HG03103 (cell line): ENCODE data around the gene LIPE.
A peak's percentile ranks its signal among the peaks of the same experiment; 100 is the strongest.

Source experiments
- ATAC-seq: cut with Tn5 transposase; IDR thresholded peaks from one replicate; pipeline ENCODE4 v1.9.1; 2021; ENCODE audit warnings: low read depth; ENCODE audit not compliant: unreplicated experiment

Gene LIPE

DNA sequence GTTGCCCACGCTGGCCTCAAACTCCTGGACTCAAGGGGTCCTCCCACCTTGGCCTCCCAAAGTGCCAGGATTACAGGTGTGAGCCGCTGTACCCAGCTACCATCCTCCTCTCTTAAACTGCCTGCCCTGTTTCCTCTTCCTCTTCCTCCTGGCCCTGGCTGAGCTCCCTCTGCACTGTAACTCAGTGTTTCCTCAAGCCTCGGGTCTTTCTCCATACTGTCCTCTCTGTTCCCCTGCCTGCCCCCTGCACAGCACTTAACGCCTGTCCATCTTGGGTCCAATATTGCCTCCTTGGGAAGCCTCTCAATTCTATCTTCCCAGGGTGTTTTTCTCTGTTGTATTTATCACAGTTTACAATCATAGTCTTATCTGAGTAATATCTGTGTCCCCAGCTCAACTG, 6.1 kb downstream of the LIPE start:
- ATAC-seq, result no peak

- no peak for ATAC-seq
These were observed 7.1 kb downstream of the LIPE start for GRCh38 chr19:42420055-42420544.

GRCh38 chr19:42419309-42419708, 7.9 kb downstream of the LIPE start:
- no peak for ATAC-seq

DNA sequence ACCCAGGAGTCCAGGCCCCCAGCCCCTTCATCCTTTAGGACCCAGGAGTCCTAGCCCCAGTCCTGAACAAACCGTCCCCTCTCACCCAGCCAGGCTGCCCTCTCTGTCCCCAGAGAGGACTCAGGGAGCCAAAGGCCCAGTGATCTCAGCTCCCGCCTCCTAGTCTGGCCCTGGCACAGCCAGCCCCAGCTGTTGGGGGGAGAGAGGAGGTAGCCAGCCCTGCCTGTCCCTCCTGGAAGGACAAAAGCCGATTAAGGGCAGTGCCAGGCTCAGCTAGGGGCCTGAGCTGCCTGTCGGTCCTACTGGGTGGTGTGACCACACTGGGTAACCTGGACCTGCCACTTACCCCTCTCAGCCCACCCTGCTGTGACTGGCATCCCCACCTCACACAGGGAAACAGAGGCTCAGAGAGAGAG, 14.5 kb downstream of the LIPE start:
- no peak for ATAC-seq

DNA sequence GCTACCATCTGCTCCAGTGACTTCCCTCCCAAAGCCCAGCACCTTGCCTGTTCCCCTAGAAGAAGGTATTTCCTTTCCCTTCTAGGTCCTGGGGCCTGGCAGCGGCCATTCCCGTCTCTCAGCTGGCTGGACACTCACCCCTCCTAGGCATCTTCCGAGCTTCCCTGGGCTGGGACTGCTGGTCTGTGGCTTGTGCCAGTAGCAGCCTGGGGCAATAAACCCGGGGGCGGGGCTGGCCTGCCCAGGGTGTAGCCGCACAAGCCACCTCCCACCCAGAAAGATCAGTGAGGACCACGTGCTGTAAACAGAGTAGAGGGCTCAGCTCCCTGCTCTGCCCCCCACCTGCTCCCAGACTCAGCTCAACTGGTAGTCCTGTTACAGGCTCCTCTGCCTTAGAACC, 15.0 kb downstream of the LIPE start:
- no peak for ATAC-seq

- ATAC-seq, result no peak
These were observed 15.5 kb downstream of the LIPE start for GRCh38 chr19:42411581-42412178.

GRCh38 chr19:42410371-42410770, 16.8 kb downstream of the LIPE start:
- no peak for ATAC-seq

- no peak for ATAC-seq
These were observed 17.7 kb downstream of the LIPE start for GRCh38 chr19:42409477-42409876.

DNA sequence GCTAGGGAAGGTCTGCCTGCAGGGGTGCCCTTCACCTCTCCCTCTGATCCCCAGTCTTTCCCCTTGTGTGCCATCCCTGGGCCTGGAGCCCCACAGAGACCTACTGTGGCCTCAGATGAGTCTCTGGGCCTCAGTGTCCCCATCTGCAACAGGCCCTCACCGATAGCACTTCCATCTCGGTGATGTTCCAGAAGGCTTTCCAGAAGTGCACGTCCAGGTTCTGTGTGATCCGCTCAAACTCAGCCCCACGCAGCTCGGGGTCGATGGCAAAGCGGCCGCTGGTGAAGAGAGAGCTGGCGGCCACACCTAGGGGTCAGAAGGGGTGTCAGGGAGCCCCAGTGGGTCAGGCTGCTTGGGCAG, 19.4 kb downstream of the LIPE start:
- no peak for ATAC-seq

- no peak for ATAC-seq
These were observed 19.9 kb downstream of the LIPE start for GRCh38 chr19:42407085-42407815.

DNA sequence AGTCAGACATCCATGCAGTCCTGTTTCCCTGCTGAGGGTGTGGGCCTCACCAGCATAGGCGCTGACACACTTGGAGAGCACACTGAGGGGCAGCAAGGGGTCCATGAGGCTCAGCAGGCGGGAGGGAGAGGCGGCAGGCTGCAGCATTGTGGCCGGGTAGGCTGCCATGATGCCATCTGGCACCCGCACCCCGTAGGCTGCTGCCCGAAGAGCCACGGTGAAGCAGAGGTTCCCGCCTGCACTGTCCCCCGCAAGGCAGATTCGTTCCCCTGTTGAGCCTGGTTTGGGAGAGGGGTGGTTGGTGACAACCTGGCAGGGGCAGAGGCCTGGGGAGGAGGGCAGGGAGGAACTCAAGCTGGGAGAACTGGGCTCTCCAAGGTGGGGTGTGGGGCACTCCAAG, 21.1 kb downstream of the LIPE start:
- ATAC-seq, result no peak

DNA sequence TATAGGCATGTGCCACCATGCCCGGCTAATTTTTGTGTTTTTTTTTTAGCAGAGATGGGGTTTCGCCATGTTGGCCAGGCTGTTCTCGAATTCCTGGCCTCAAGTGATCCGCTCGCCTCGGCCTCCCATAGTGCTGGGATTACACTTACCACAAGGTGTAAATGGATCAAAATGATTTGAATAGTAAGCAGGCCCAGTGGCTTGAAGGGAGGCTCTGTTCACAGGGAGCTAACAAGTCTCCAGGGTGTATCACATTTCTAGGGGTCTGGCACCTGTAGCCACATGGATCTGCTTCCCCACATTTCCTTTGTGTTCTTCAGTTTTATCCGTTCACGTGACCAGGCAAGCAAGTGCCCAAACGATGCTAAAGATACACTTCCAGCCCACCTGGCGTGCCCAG, 23.6 kb downstream of the LIPE start:
- no peak for ATAC-seq

GRCh38 chr19:42402376-42403116, 24.6 kb downstream of the LIPE start:
- ATAC-seq, result no peak

GRCh38 chr19:42401365-42402303, 25.6 kb downstream of the LIPE start:
- no peak for ATAC-seq

- ATAC-seq, result no peak
These were observed 26.8 kb downstream of the LIPE start for GRCh38 chr19:42400404-42400803.

DNA sequence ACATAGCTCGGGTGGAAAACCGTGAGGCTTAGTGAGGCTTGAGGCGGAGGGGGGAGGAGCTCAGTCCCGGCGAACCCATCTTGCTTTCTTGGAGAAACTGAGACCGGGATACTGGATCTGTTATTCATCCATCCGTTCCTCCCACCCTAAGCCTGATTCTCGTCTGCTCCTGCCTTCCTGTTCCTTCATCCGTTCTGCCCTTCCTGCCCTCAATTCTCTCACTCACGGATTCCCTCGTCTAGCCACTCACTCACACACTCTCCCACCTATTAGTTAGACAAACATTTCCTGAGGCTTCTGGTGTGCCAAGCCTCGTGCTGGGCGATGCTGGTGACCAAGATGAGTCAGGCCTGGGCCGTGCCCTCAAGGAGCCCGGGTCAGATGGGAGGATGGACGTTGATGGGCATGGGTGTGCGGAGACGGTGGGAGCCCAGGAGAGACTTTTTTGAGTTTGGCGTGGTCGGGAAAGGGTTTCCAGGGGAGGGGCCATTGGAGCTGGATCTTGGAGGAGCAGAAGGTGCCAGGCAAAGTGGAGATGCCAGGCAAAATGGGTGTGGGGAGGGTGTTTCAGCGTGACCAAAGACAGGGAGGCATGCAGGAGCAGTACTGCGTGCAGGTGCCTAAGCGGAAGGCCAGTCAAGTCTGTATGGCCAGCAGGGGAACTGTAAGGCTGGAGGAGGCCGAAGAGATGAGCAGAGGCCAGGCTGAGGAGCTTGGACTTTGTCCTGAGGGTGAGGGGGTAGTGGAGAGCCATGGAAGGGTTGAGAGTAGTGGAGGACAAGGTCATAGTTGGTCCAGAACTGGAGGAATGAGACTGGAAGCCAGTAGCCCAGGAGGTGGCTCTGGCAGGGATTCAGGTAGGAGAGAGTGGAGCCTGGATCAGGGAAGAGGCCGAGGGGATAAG, 29.7 kb downstream of the LIPE start:
- no peak for ATAC-seq

DNA sequence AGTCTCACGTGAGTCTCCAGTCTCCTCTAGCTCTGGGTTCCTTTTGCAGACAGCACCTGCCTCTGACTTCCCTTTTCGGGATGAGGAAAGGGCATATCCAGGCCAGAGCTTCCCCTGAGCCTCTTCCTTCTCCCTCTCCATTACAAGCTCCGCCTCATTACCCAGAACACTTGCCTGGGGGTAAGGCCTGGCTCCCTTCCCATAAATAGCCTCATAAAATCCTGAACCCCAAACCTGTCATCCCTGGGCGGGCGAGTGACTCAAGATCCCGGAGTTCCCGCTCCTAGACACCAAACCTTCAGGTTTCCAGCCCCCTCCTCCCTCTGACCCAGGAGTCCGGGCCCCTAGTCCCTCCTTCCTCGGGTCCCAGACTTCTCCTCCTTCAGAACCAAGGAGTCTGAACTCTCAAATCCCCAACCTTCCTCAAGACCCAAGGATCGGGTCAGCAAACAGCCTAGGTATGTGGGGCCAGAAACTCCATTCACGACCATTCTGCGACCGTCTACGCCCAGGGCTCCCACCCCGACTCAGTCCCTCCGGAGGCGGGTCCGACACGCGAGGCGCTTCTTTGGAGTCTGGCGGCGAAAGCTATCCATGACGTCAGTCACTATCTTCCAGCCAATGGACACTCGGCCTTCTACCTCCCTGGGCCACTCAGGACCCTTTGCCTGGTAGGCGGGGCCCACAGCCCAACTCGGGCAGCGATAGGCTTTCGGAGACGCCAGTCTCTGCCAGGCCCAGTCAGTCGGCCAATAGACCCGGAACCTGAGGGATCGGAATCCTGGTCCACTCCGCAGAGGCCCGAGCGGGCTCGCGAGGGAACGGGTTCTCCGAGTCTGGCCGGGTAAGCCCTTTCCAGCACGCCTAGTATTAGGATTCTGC, 30.6 kb downstream of the LIPE start:
- ATAC-seq, result peak; percentile 91

- ATAC-seq, result no peak
These were observed 32.4 kb downstream of the LIPE start for GRCh38 chr19:42394751-42395150.

GRCh38 chr19:42392165-42392564, 35.0 kb downstream of the LIPE start:
- no peak for ATAC-seq
